WTC11 (cell line): Measurements from ENCODE around the gene GNG11.
"Not testable (repeated sequence)": the region's sequence is repeated elsewhere in the genome, so short reads cannot be mapped to it uniquely, and the experiment has no call there.

Experiments used
- CREB1 ChIP-seq: sonication (generic); formaldehyde crosslinking; IDR thresholded peaks from 2 replicates; pipeline ENCODE4 v1.8.0; 2023; ENCODE audit warnings: mild to moderate bottlenecking, missing genetic modification reagents
- NFE2L1 ChIP-seq: sonication (generic); formaldehyde crosslinking; IDR thresholded peaks from 2 replicates; pipeline ENCODE4 v1.8.1; 2023; ENCODE audit warnings: missing genetic modification reagents
- TCF7 ChIP-seq: sonication (generic); formaldehyde crosslinking; IDR thresholded peaks from 2 replicates; pipeline ENCODE4 v1.8.0; 2022; ENCODE audit warnings: mild to moderate bottlenecking, low read depth, missing genetic modification reagents, moderate library complexity
- ZNF121 ChIP-seq: sonication (generic); formaldehyde crosslinking; IDR thresholded peaks from 2 replicates; pipeline ENCODE4 v1.8.0; 2023; ENCODE audit warnings: missing genetic modification reagents
- TF ChIP-seq, protein P1 (sequence below): fragments of 200-600 bp; IDR thresholded peaks from 2 replicates; pipeline ENCODE4 v1.8.0; 2022; ENCODE audit warnings: antibody characterized with exemption
- TF ChIP-seq, protein P2 (sequence below): sonication (generic); formaldehyde crosslinking; IDR thresholded peaks from 2 replicates; pipeline ENCODE4 v1.8.1; 2023; ENCODE audit warnings: mild to moderate bottlenecking, missing genetic modification reagents, moderate library complexity

DNA sequence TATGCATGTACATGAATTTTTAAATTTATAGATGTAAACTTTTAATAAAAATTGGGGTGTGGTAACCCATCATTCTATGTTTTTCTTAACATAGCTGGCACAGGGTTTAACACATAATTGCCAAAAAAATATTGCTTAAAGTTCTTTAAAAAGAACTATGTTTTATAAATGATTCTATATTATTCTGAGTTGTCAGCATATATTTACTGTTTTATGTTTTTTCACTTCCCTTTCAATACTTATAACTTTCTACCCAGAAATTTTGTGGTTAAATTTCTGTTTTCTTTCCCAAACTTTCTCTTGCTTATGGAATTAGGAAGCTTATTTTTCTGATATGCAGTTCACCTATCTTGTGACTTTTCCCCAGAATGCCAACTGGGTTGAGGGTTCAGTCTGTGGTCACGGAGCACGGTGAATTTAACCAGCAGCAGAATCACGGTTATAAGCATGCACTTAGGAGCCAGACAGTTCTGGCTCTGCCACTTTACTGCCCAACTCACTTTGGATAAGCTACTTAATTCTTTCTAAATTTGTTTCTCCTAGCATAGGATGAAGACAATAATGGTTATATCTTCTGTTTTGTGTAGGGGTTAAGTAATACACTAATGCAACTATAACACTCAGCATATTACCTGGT is 6.2 kb upstream of the GNG11 start:
- TF ChIP-seq, protein P1, sequence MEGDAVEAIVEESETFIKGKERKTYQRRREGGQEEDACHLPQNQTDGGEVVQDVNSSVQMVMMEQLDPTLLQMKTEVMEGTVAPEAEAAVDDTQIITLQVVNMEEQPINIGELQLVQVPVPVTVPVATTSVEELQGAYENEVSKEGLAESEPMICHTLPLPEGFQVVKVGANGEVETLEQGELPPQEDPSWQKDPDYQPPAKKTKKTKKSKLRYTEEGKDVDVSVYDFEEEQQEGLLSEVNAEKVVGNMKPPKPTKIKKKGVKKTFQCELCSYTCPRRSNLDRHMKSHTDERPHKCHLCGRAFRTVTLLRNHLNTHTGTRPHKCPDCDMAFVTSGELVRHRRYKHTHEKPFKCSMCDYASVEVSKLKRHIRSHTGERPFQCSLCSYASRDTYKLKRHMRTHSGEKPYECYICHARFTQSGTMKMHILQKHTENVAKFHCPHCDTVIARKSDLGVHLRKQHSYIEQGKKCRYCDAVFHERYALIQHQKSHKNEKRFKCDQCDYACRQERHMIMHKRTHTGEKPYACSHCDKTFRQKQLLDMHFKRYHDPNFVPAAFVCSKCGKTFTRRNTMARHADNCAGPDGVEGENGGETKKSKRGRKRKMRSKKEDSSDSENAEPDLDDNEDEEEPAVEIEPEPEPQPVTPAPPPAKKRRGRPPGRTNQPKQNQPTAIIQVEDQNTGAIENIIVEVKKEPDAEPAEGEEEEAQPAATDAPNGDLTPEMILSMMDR, result not testable (repeated sequence)
- TF ChIP-seq NFE2L1 (CRISPR knock-in tag); ZNF121; CREB1 (CRISPR knock-in tag); TCF7 (CRISPR knock-in tag): not testable (repeated sequence)
- TF ChIP-seq, protein P2, sequence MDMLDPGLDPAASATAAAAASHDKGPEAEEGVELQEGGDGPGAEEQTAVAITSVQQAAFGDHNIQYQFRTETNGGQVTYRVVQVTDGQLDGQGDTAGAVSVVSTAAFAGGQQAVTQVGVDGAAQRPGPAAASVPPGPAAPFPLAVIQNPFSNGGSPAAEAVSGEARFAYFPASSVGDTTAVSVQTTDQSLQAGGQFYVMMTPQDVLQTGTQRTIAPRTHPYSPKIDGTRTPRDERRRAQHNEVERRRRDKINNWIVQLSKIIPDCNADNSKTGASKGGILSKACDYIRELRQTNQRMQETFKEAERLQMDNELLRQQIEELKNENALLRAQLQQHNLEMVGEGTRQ, result not testable (repeated sequence)
